GM12878 (cell line): ENCODE data around the gene LPCAT2. TPM values are rescaled to one million over a fixed set of nuclear protein-coding genes. Genes with fewer than 3 reads are reported as not detected.

Experiments used
- ATAC-seq: fragments of 200-7000 bp; cut with Tn5 transposase; 3 replicates; pipeline ENCODE4 v1.9.1; 2020; ENCODE audit warnings: mild to moderate bottlenecking, moderate library complexity
- BruUV-seq: library from RNA; stranded (reverse); fragments of 400-500 nt; replicated peaks from 2 replicates; lab custom pipeline; 2021; lab: Mats Ljungman, UMichigan
- CTCF ChIA-PET: fragments of 300-600 bp; sonication (Branson Sonifier 250); formaldehyde crosslinking; extraction: SDS; loops from one replicate; lab custom pipeline; 2021; ENCODE audit warnings: inconsistent platforms; lab: Yijun Ruan, JAX
- POLR2A ChIA-PET: fragments of 350-600 bp; formaldehyde crosslinking; extraction: SDS; loops from one replicate; lab custom pipeline; 2021; ENCODE audit warnings: inconsistent platforms; lab: Charles Lee
- RAD21 ChIA-PET: fragments of 300-600 bp; sonication (Branson Sonifier 250); formaldehyde crosslinking; loops from one replicate; lab custom pipeline; 2023; ENCODE audit warnings: antibody characterized with exemption; ENCODE audit not compliant: unreplicated experiment; lab: Charles Lee
- SMC1A ChIA-PET: fragments of 300-600 bp; sonication (Branson Sonifier 250); formaldehyde crosslinking; loops from one replicate; lab custom pipeline; 2023; ENCODE audit not compliant: unreplicated experiment, uncharacterized antibody; lab: Charles Lee
- DNase-seq: peaks from one replicate; pipeline ENCODE4 v3.0.0-alpha.2; 2011; ENCODE audit warnings: low read depth, low spot score
- FAIRE-seq: peaks from 3 replicates; lab custom pipeline; 2011; peaks lifted over from hg19 to GRCh38; lab: Jason Lieb, UNC
- H2AFZ ChIP-seq: 2 replicates; pipeline ENCODE4 v1.6.0; 2011; ENCODE audit warnings: low read depth, low read length, control low read depth; ENCODE audit not compliant: control insufficient read depth
- H3K27ac ChIP-seq: 2 replicates; pipeline ENCODE4 v1.5.1; 2011; ENCODE audit warnings: control low read depth; ENCODE audit not compliant: control insufficient read depth, insufficient read depth
- H3K27me3 ChIP-seq, 2 experiments: replicated peaks in 1 of 2; 2 replicates each; pipeline versions ENCODE4 v1.6.0 to v1.6.1; 2011; ENCODE audit warnings: low read length in 1 of 2; ENCODE audit not compliant: control insufficient read depth in 2 of 2, insufficient read depth in 2 of 2
- H3K36me3 ChIP-seq, 2 experiments: 2 replicates each; pipeline ENCODE4 v1.5.1; 2011; ENCODE audit warnings: low read length in 1 of 2; ENCODE audit not compliant: control insufficient read depth in 2 of 2, insufficient read depth in 2 of 2
- H3K4me1 ChIP-seq: 2 replicates; pipeline ENCODE4 v1.6.1; 2011; ENCODE audit warnings: mild to moderate bottlenecking, low read length, moderate library complexity, mixed read lengths; ENCODE audit not compliant: control insufficient read depth, insufficient read depth
- H3K4me2 ChIP-seq: 2 replicates; pipeline ENCODE4 v1.6.0; 2011; ENCODE audit warnings: control low read depth; ENCODE audit not compliant: control insufficient read depth, insufficient read depth
- H3K4me3 ChIP-seq: fragments of 200-600 bp; sonication (generic); 2 replicates; pipeline ENCODE4 v1.5.1; 2016
- H3K79me2 ChIP-seq: 2 replicates; pipeline ENCODE4 v1.6.0; 2011; ENCODE audit warnings: low read length; ENCODE audit not compliant: control insufficient read depth, insufficient read depth
- H3K9ac ChIP-seq: 2 replicates; pipeline ENCODE4 v1.8.0; 2011; ENCODE audit warnings: low read length, control low read depth, mixed read lengths; ENCODE audit not compliant: control insufficient read depth, insufficient read depth
- H3K9me3 ChIP-seq: replicated peaks from 3 replicates; pipeline ENCODE4 v1.5.1; 2011; ENCODE audit warnings: mild to moderate bottlenecking, low read length; ENCODE audit not compliant: control insufficient read depth, insufficient read depth
- H4K20me1 ChIP-seq: 2 replicates; pipeline ENCODE4 v1.6.0; 2011; ENCODE audit not compliant: control insufficient read depth, insufficient read depth
- BACH1 ChIP-seq: fragments of 450-650 bp; IDR thresholded peaks from 2 replicates; pipeline ENCODE4 v1.6.1; 2017; ENCODE audit warnings: mild to moderate bottlenecking, borderline replicate concordance
- BCL11A ChIP-seq: IDR thresholded peaks from 2 replicates; pipeline ENCODE4 v1.6.1; 2011; ENCODE audit warnings: low read depth, low read length
- CEBPB ChIP-seq, 2 experiments: fragments of 150-350 bp in 1 of 2; IDR thresholded peaks; 2 replicates each; pipeline ENCODE4 v1.6.1; 2012 to 2014; ENCODE audit warnings: low read depth in 2 of 2, low read length in 2 of 2, borderline replicate concordance in 1 of 2, inconsistent platforms in 1 of 2
- CHD1 ChIP-seq: IDR thresholded peaks from 2 replicates; pipeline ENCODE4 v1.6.1; 2012; ENCODE audit warnings: low read depth, low read length, improper control_type of control experiment
- CHD2 ChIP-seq: IDR thresholded peaks from 2 replicates; pipeline ENCODE4 v1.6.1; 2011; ENCODE audit warnings: low read depth, low read length, improper control_type of control experiment, borderline replicate concordance
- DPF2 ChIP-seq: fragments of 450-650 bp; IDR thresholded peaks from 2 replicates; pipeline ENCODE4 v1.6.1; 2017; ENCODE audit warnings: mild to moderate bottlenecking
- ESRRA ChIP-seq: IDR thresholded peaks from 2 replicates; pipeline ENCODE4 v1.6.1; 2012; ENCODE audit warnings: mild to moderate bottlenecking, low read length, improper control_type of control experiment
- JUND ChIP-seq: IDR thresholded peaks from 2 replicates; pipeline ENCODE4 v1.6.1; 2012; ENCODE audit warnings: low read depth, mild to moderate bottlenecking, low read length, improper control_type of control experiment, moderate library complexity
- RCOR1 ChIP-seq: conservative IDR thresholded peaks from 2 replicates; pipeline ENCODE4 v1.6.1; 2012; ENCODE audit warnings: low read depth, low read length, improper control_type of control experiment
- REST ChIP-seq: IDR thresholded peaks from 2 replicates; pipeline ENCODE4 v1.6.1; 2012; ENCODE audit warnings: mild to moderate bottlenecking, low read depth, low read length
- TBL1XR1 ChIP-seq: IDR thresholded peaks from 2 replicates; pipeline ENCODE4 v1.6.1; 2012; ENCODE audit warnings: low read depth, low read length, improper control_type of control experiment
- TCF7 ChIP-seq: IDR thresholded peaks from 2 replicates; pipeline ENCODE4 v1.6.1; 2014; ENCODE audit warnings: antibody characterized with exemption, borderline replicate concordance
- USF1 ChIP-seq: IDR thresholded peaks from 2 replicates; pipeline ENCODE4 v1.6.1; 2011; ENCODE audit warnings: borderline replicate concordance, low read depth, mild to moderate bottlenecking, moderate library complexity, mixed read lengths, low read length; ENCODE audit not compliant: insufficient read depth; ENCODE audit errors: extremely low read length
- WGBS: methylation state at CpG from one replicate; pipeline ENCODE4 v1.1.6; 2016; ENCODE audit warnings: low lambda C conversion rate; ENCODE audit not compliant: insufficient replicate concordance, insufficient coverage; ENCODE audit errors: missing lambda C conversion rate; 5-methylcytosine and 5-hydroxymethylcytosine counted together
- in situ Hi-C: fragments of 300-500 bp; cut with MboI; formaldehyde crosslinking; loops from 9 replicates; pipeline ENCODE4 v1.14.3; 2018; ENCODE audit warnings: mixed read lengths
- intact Hi-C: fragments of 100-400 bp; cut with micrococcal nuclease; formaldehyde crosslinking; loops from one replicate; pipeline ENCODE4 v1.14.2; 2022; ENCODE audit not compliant: unreplicated experiment
- polyA plus RNA-seq, 11 experiments: library from polyadenylated mRNA; depleted of rRNA in 4 of 11; unstranded in 6 of 11; stranded (reverse) in 5 of 11; fragments of >200 nt; fragmentation: Nextera tagmentation in 4 of 11; fragmentation: Illumina TruSeq in 1 of 11; extraction: Ambion mirVana in 4 of 11; extraction: Trizol in 1 of 11; gene quantifications; 1 replicate in 1 of 11; 2 replicates in 10 of 11; pipeline versions ENCODE4 v1.2.1 to v1.2.3, GENCODE V29; 2011 to 2016; ENCODE audit warnings: inconsistent platforms in 2 of 11, missing spikeins in 2 of 11, low read depth in 1 of 11
- total RNA-seq, 4 experiments: library from RNA; depleted of rRNA in 3 of 4; stranded (reverse); fragments of >200 nt in 3 of 4; fragmentation: Illumina TruSeq in 1 of 4; extraction: Trizol in 1 of 4; gene quantifications; 2 replicates each; pipeline versions ENCODE4 v1.2.1 to v1.2.3, GENCODE V29; 2013 to 2021

Gene LPCAT2
- total and polyA plus RNA-seq, 10 of the 15 experiments (the other 5 are each of a cell fraction or from before 2014, with no cell fraction given): 0.01 TPM; not detected in 9

GRCh38 chr16:55462241-55462640 is 46.6 kb upstream of the LPCAT2 start:
- intact Hi-C loops: loop anchor here (10.0 kb wide), 2 partner anchors 853 to 1907 kb away; no protein-coding TSS in a partner anchor
- ATAC-seq (no peak), FAIRE-seq (no peak), DNase-seq (no peak)
- TF ChIP-seq TCF7: no peak
- TF ChIP-seq TBL1XR1: no peak
- TF ChIP-seq RCOR1: no peak
- TF ChIP-seq BACH1: no peak
- no peak for TF ChIP-seq CEBPB (IDR thresholded peaks at IDR 0.05; ENCODE audit: borderline replicate concordance in 1 of 2, low read depth in 2 of 2, low read length in 2 of 2)
- TF ChIP-seq BCL11A: no peak
- TF ChIP-seq USF1: no peak
- no peak for TF ChIP-seq CHD2
- no peak for TF ChIP-seq JUND
- no peak for TF ChIP-seq CHD1
- TF ChIP-seq DPF2: no peak
- TF ChIP-seq REST: no peak
- no peak for TF ChIP-seq ESRRA
- H3K4me3 ChIP-seq: no peak overlapping the region
- H3K9ac ChIP-seq: no peak overlapping the region
- ChIA-PET POLR2A (no interaction called here), RAD21 (interaction anchor here (0.8 to 2.5 kb wide), 3 partner anchors 11 to 240 kb away, joined by 3 to 8 read pairs (median 7); no protein-coding TSS in a partner anchor), SMC1A (no interaction called here), CTCF (interaction anchor here (0.8 to 1.8 kb wide), 2 partner anchors 12 to 241 kb away, joined by 5 to 6 read pairs; no protein-coding TSS in a partner anchor)
- no peak overlapping the region for H2AFZ ChIP-seq
- H3K9me3 ChIP-seq: no peaks in the 10 kb centered on the region
- no peaks in the 10 kb centered on the region for H3K36me3 ChIP-seq
- H3K27ac ChIP-seq: no peak overlapping the region
- BruUV-seq: no TSS peak
- no peaks in the 10 kb centered on the region for H3K4me1 ChIP-seq
- in situ Hi-C loops: loop anchor here (10.0 kb wide), 1 partner anchor 853 kb away; no protein-coding TSS in a partner anchor
- H3K79me2 ChIP-seq: no peaks in the 10 kb centered on the region
- no peak overlapping the region for H3K4me2 ChIP-seq
- no peaks in the 10 kb centered on the region; a peak in 2 of 4 replicates for H3K27me3 ChIP-seq
- no peaks in the 10 kb centered on the region for H4K20me1 ChIP-seq
- 13% methylated on average over 6 of the region's 6 CpGs for WGBS
